HG02623 (cell line): ENCODE measurements around the gene SEPHS1.
A peak's percentile ranks its signal among the peaks of the same experiment; 100 is the strongest.

Experiments used
- ATAC-seq: cut with Tn5 transposase; IDR thresholded peaks from one replicate; pipeline ENCODE4 v1.9.1; 2021; ENCODE audit warnings: moderate library complexity; ENCODE audit not compliant: unreplicated experiment

The SEPHS1 gene

DNA sequence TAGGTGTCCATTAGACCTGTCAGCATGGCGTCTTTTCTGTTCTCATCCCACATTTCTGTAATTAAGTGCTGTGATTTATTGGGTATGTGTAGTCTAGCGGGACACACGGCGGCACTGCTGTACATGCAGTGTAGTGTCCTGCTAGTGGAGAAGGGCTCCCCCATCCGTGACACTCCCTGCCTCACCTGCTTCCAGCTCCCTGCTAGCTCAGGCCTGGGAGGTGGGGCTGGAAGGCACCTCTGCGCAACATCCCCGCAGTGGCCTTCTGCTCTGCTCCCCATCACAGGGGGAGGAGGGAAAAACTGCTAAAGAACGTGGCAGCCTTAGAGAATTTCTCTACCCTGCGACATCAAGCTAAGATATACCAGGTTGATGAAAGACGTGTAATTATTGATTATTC is 19.5 kb downstream of the SEPHS1 start:
- no peak for ATAC-seq

DNA sequence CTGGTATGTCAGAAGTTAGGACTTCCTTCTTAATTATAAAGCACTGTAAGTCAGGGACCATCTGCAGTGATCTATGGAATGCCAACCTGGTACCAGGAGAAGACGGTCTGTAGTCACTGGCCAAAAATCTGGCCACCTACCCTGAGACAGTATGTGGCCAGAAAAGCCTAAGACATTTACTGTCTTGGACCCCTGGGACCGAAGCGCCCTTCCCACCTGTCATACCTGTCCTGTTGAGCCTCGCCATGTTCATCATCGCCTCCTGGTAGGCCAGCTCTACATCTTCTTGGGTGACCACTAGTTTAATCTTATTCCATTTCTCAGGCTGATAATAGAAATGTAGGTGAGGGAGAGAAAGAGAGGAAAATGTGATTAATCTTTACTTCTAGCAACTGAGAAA is 20.0 kb downstream of the SEPHS1 start:
- ATAC-seq = no peak

DNA sequence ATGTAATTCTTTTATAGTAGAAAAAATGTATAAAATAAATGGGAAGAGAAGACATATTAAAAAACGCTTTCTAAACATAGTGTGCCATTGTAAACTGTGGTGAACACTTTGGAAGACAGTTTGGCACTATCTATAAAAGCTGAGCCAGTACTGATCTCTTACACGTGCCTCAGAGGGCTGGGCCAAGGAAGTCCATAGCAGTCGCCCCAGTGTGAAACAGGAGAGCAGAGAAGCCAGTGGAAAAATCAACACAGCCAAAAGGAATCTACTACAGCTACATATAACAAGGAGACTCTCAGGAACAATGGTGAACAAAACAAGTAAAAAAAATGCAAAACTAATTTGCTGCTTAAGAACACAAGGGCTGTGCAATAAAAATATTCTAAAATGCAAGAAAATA is 20.6 kb downstream of the SEPHS1 start:
- ATAC-seq = no peak

DNA sequence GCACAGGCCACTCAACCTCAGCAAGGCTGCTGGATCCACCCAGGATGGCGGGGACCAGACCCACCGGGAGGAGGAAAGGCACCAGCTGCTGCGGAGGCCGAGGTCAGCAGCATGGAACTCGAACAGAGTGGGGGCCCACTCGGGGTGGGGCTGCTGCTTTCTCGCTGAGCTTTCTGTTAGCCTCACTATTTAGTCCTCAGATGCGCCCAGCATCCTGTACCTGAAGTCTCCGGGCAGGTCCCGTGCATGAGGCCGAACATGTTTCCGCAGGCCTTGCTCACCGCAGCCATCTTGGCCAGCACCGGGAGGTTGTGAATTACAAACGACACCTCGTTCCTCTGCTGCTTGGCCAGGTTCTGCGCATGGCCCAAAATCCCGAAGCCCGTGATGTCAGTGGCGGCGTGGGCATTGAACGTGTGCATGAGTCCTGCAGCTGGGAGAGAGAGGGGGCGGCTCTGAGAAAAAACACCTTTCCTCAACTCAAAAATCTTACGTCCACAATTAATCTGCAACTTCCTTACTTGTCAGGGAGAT is 25.4 kb downstream of the SEPHS1 start:
- ATAC-seq = no peak

DNA sequence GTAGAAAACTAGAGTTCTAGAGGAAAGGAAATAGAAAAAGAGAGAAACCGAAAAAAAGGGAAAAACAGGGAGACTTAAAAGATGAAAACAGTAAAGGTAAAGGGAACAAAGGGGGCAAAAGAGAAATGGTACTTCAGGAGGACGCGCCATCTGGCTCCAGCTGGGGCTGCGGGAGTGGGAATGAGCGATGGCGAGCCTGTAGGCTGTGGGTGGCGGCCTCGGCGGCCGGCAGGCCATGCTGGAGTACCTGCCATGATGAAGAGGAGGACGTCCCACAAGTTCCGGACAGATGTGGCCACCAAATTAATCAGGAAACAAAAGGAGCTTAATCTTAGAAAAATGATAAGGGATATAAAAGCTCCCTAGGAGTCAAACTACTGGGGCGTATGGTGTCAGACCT is 26.5 kb downstream of the SEPHS1 start:
- ATAC-seq = no peak

DNA sequence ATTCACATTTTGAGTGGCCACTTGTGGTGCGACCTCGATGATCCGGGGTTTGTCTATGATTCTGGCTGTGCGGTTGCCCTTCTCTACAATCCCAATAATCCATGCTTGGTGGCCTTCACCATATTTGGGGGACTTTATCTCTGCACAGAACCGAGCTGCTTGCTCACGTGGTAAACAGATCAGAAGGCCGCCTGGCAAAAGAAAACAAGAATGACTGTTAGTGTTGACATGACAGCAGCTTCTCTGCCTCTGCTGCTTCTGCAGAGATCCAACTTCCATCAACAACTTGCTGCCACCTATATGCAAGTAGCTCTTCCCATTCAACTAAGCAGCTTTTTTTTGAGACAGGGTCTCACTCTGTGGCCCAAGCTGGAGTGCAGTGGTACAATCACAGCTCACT is 28.9 kb downstream of the SEPHS1 start:
- ATAC-seq = no peak

DNA sequence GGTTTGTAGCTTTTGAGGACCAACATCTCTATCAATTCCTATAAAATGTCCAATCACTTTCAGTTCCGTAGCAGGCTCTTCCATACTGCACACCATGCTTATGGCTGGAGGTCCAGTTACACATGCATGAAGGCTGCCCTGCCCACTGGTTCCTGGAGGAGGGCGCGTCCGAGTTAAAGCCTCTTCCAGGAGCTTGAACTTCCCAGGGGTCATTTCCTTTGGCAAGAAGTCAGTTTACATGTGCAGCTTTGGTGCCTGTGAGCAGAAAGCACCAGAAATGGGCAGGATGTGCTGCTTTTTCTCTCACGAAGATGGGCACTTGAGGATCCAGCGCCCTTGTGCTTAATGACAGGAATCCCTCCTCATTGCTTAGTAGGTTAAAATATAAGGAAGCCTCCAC is 30.6 kb downstream of the SEPHS1 start:
- ATAC-seq = no peak

DNA sequence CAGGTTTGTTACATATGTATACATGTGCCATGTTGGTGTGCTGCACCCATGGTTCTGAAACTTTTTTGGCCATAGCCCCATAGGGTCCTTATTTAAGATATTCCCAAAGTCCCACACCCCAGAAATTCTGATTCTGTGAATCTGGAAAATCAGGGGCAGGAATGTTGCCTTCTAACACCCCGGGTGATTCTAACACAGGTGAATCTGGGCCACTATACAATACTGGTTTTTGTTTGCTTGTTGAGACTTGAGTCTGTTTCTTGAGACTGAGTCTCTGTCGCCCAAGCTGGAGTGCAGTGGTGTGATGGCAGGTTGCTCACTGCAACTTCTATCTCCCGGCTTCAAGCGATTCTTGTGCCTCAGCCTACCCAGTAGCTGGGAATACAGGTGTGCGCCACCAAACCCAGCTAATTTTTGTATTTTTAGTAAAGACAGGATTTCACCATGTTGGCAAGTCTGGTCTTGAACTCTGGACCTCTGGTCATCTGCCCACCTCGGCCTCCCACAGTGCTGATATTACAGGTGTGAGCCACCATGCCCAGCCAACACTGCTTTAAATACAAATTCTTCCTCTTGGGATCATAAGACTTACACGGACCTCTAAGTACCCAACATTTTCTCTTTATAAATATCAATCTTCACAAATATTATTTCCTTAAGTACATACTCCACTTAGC is 31.3 kb downstream of the SEPHS1 start:
- ATAC-seq = no peak

DNA sequence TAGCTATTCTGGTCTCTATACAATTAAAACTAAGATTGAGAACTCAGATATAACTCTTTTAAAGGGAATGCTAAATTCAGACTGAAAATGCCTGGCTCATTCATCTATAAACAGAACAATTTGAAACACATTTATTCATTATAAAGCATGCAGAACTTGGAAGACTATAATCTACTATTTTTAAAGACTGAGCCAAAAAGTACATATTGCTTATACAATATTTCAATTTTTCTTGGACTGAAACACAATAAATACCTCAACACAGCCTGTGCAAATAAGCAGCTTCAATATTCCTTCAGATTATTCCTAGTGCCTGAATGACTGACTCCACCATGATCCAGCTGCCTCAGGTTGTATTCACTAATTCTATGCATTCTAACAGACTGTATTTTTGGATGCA is 32.7 kb downstream of the SEPHS1 start:
- ATAC-seq = no peak

DNA sequence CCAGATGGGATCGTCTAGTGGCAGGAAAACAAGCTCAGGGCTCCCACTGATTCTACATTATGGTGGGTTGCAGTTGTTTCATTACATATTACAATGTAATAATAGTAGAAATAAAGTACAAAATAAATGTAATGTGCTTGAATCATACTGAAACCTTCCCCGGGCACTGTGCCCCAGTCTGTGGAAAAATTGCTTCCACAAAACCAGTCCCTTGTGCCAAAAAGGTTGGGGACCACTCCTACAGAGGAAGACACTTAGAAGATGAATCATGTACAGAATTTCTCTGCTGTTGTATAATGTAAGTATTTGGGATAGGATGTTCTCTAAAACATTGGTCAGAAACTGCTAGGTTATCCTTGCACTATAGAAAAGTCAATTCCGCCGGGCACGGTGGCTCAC is 36.9 kb downstream of the SEPHS1 start:
- ATAC-seq = no peak

DNA sequence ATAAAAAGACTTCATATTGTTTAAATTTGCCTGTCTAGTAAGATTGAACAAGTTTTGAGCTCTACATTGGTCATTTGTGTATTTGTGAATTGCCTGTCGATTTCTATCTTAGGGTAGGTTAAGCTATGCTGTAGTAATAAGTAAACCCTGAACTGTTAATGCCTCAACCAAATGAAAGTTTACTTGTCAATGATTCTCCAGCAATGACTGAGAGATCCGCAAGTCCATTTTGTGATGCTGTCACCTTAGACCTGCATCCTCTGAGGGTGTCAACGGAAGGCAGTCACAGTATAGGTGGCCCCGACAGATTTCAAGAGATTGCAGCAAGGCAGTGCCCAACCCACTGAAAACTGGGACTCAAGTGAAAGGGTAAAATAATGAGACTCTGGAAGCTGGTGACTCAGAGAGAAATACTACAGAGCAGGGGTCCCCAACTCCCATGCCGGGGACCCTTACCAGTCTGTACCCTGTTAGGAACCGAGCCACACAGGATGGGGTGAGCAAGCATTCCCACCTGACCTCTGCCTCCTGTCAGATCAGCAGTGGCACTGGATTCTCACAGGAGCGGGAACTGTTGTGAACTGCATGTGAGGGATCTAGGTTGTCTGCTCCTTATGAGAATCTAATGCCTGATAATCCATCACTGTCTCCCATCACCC is 37.4 kb downstream of the SEPHS1 start:
- ATAC-seq = no peak

DNA sequence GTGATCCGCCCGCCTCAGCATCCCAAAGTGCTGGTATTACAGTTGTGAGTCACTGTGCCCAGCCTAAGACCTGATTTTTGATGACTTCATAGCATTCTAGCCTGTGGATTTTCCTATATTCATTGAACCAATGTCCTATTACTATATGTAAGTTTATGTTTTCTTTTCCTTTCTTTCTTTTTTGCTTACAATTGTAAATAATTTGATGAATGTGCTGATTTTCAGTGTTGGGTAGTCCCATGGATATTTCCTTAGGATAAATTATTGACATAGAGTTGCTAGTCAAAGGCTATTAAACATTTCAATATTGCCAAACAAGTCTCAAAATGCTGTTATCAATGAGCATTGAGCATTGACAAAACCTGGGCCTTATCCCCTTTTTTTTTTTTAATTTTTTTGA is 38.3 kb downstream of the SEPHS1 start:
- no peak for ATAC-seq

DNA sequence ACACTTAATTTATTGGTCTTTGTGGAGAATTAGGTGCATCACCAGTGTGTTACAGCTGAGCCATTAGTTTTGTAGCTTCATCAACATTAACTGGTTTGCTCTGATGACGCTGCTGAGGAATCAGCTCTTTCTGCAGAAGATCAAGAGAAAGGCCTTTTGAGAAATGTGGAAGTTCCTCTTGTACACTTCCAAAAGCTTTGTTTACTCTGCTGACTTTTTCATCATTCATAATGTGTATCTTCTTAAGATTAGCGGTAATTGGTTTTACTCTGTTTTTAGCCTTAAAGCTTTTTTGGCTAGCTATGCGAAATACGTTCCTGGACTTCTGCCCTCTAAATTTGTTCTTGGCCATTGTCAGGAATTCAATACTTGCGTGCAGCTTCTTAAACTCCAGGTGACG is 40.0 kb downstream of the SEPHS1 start:
- no peak for ATAC-seq

DNA sequence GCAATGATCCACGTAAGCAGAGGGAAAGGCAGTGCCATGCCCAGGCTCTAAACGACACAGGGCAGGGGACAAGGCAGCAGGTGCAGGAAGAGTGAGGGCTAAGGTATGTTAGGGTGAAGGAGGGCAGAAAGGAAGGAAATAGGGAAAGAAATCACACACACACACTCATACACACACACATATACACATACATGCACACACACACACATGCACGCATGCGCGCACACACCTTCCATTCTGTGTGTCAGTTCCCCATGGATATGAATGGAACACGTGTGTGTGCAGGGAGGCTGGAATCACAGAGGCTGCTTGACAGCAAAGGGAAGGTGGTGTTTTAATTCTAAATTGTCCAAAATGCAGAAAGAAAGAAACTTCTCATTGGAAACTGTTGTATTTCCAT is 42.0 kb downstream of the SEPHS1 start:
- no peak for ATAC-seq

DNA sequence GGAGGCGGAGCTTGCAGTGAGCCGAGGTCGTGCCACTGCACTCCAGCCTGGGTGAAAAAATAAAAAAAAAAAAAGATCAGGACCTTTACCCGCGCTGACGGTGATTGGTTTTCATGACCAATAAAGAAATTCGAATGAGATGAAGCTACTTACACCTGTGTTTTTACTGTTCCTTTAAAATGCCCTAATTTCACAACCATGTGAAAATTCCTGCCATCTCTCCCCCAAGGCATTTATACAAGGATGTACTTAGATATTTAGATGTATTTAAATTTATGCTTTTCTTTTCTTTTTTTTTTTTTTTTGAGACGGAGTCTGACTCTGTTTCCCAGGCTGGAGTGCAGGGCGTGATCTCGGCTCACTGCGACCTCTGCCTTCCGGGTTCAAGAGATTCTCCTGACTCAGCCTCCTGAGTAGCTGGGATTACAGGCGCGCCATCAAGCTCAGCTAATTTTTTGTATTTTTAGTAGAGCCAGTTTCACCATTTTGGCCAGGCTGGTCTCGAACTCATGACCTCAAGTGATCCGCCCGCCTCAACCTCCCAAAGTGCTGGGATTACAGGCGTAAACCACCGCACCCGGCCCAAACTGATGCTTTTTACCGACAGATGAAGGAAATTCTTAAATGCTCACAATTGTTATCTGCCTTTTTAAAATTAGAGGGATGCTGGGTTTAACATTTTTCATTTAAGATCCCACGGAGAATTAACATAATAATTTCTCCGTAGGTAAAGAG is 45.1 kb downstream of the SEPHS1 start:
- ATAC-seq = no peak

DNA sequence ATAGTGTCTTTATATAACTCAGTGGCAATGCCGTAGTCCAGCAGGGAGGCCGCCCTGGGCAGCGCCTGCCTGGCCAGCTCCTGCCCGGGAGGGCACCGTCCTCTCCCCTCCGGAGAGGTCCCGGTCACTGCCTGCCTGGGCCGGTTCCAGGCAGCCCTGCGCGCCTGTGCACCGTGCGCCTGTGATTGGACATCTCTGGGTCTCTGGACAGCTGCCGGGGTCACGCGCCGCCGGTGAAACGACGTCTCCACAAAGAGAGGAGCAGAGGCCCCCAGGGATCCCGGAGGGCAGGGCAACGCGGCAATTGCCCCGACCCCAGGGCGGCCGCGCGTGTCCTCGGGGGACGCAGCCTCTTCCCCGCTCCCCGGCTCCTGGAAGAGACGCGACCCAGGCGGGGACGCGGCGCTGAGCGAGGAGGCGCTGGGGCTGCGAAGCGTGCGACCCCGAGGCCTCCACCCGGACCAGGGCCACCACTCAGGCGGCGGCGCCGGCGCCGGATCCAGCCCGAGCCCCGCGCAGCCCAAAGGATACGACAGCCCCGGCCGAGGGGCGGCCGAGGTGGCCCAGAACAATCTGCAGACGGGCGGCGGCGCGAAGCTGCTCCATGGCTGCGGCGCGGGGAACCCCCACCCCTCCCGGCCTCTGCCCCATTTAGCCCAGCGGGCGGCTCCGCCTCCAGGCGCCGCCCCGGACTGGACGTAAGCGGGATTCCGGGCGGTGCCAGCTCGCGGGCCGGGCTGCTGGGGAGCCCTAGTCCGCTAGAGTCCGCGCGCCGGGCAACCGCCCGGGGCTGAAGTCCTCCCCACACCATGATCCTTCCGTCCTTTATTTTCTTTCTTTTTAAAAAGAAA is 48.4 kb downstream of the SEPHS1 start, which contains the start of gene PHYH:
TSS of gene PHYH (minus strand) at position 628 of the 851 bp plus-strand sequence. CDS start at position 606, 22 bp downstream.
- ATAC-seq = peak; percentile 74

DNA sequence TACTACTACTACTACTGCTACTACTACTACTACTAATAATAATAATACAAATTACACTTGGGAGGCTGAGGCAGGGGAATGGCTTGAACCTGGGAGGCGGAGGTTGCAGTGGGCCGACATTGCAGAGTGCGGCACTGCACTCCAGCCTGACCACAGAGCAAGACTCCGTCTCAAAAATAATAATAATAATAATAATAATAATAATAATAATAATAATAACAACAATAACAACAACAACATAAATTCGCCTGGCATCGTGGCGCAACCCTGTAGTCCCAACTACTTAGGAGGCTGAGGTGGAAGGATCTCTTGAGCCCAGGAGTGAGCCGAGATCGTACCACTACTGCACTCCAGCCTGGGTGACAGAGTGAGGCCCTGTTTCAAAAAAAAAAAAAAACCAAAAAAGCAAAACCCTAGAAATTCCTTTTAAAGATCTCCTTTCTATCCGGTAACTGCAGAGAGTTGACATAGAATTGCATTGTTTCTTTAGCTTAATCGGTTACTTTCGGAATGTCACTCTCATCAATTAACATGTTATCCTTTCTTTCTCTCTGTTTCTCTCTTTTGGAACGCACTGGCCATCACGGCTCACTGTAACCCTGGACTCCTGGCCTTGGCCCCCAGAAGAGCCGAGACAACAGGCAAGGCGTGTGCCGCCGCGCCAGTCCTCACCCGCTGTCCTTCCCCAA is 49.2 kb downstream of the SEPHS1 start:
- no peak for ATAC-seq

DNA sequence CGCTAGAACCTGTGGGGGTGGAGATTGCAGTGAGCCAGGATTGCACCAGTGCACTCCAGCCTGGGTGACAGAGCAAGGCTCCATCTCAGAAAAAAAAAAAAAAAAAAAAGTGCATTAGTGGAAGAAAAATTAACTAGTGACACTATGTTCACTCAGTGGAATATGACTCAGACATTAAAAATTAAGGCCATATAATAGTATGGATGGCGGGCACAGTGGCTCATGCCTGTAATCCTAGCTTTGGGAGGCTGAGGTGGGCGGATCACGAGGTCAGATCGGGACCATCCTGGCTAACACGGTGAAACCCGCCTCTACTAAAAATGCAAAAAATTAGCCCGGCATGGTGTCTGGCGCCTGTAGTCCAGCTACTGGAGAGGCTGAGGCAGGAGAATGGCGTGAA is 51.6 kb downstream of the SEPHS1 start:
- no peak for ATAC-seq

DNA sequence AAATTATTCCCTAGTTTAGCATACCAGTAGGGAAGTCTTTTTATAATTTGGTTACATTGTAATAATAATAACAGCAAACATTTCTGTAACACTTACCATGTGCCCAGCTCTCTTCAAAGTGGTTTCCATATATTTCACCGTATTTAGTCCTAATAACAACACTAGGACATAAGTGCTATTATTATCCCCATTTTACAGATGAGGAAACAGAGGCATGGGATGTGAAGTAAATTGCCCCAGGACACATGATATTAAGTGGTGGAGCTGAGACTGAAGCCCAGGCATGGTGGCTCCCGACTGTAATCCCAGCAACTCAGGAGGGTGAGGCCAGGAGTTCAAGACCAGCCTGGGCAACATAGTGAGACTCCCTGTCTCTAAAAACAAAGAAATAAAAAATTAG is 53.3 kb downstream of the SEPHS1 start:
- no peak for ATAC-seq
